Measurements from ENCODE around the gene PIGM.

PIGM gene

GRCh38 chr1:159990005-159990404 lies 41.8 kb downstream of the PIGM start:
- TF ChIP-seq CTCF (IDR thresholded peaks at IDR 0.05): no peak

- no peak for TF ChIP-seq CTCF (IDR thresholded peaks at IDR 0.05)
Observed at GRCh38 chr1:159989581-159989980, 42.2 kb downstream of the PIGM start.

GRCh38 chr1:159988006-159988405 lies 43.8 kb downstream of the PIGM start:
- TF ChIP-seq CTCF (IDR thresholded peaks at IDR 0.05): no peak

GRCh38 chr1:159987186-159987585 lies 44.6 kb downstream of the PIGM start:
- TF ChIP-seq CTCF (IDR thresholded peaks at IDR 0.05): no peak

GRCh38 chr1:159986531-159986930 lies 45.3 kb downstream of the PIGM start:
- no peak for TF ChIP-seq CTCF (IDR thresholded peaks at IDR 0.05)

GRCh38 chr1:159986093-159986492 lies 45.7 kb downstream of the PIGM start:
- TF ChIP-seq CTCF (IDR thresholded peaks at IDR 0.05): no peak

- no peak for TF ChIP-seq CTCF (IDR thresholded peaks at IDR 0.05)
Observed at GRCh38 chr1:159985473-159985872, 46.3 kb downstream of the PIGM start.

- no peak for TF ChIP-seq CTCF (IDR thresholded peaks at IDR 0.05)
Observed at GRCh38 chr1:159983681-159984080, 48.1 kb downstream of the PIGM start.

Measured in LNCAP (cell line).